Thyroid gland (tissue), 4 donors: ENCODE measurements around the gene VWA1.

Experiments used
- POLR2A ChIP-seq, 2 donors: fragments of 450-650 bp; IDR thresholded peaks; one replicate each; pipeline ENCODE4 v1.6.1; 2017; ENCODE audit warnings: antibody characterized with exemption in 2 of 2, mild to moderate bottlenecking in 2 of 2, moderate library complexity in 1 of 2
- TF ChIP-seq, protein P1 (sequence below), 6 experiments: fragments of 200-600 bp in 3 of 6; fragments of 450-650 bp in 3 of 6; sonication (generic) in 3 of 6; IDR thresholded peaks; one replicate each; pipeline ENCODE4 v1.5.1; 2016 to 2019; ENCODE audit warnings: antibody characterized with exemption in 6 of 6, mild to moderate bottlenecking in 2 of 6, inconsistent platforms in 1 of 6, moderate library complexity in 1 of 6

DNA sequence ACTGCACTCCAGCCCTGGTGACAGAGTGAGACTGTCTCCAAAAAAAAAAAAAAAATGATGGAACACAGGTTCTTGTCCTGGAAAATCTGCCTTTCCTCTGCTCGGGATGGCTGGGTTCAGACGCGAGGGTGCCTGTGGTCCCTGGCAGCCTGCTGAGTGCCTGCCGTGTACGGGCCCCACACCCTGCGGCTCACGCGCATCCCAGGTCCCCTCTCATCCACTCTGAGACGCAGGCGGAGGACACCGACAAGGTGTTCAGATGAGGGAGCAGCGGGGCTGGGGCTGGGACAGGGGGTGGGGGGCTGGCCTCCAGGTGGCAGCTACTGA, 10.1 kb upstream of the VWA1 start:
- TF ChIP-seq, protein P1, sequence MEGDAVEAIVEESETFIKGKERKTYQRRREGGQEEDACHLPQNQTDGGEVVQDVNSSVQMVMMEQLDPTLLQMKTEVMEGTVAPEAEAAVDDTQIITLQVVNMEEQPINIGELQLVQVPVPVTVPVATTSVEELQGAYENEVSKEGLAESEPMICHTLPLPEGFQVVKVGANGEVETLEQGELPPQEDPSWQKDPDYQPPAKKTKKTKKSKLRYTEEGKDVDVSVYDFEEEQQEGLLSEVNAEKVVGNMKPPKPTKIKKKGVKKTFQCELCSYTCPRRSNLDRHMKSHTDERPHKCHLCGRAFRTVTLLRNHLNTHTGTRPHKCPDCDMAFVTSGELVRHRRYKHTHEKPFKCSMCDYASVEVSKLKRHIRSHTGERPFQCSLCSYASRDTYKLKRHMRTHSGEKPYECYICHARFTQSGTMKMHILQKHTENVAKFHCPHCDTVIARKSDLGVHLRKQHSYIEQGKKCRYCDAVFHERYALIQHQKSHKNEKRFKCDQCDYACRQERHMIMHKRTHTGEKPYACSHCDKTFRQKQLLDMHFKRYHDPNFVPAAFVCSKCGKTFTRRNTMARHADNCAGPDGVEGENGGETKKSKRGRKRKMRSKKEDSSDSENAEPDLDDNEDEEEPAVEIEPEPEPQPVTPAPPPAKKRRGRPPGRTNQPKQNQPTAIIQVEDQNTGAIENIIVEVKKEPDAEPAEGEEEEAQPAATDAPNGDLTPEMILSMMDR (IDR thresholded peaks at IDR 0.05) = no peak
- no peak for TF ChIP-seq POLR2A (IDR thresholded peaks at IDR 0.05)
